SJCRH30 (cell line): ENCODE measurements around the gene CMTM7. TPM values are rescaled to one million over a fixed set of nuclear protein-coding genes. Genes with fewer than 3 reads are reported as not detected.
A peak's percentile ranks its signal among the peaks of the same experiment; 100 is the strongest.

Source experiments
- DNase-seq, 2 experiments: peaks; one replicate each; pipeline ENCODE4 v3.0.0-alpha.2; 2015 to 2020
- H3K27ac ChIP-seq: fragments of 250-450 bp; sonication (Bioruptor Pico); 2 replicates; pipeline ENCODE4 v1.5.1; 2020; ENCODE audit warnings: mild to moderate bottlenecking, moderate library complexity
- H3K27me3 ChIP-seq: fragments of 250-450 bp; sonication (Bioruptor Pico); 2 replicates; pipeline ENCODE4 v1.5.1; 2020; ENCODE audit warnings: mild to moderate bottlenecking, moderate library complexity
- H3K36me3 ChIP-seq: fragments of 250-450 bp; sonication (Bioruptor Pico); 2 replicates; pipeline ENCODE4 v1.5.1; 2020; ENCODE audit warnings: mild to moderate bottlenecking, moderate library complexity
- H3K4me1 ChIP-seq: fragments of 250-450 bp; sonication (Bioruptor Pico); 2 replicates; pipeline ENCODE4 v1.5.1; 2020; ENCODE audit warnings: mild to moderate bottlenecking, moderate library complexity
- H3K4me3 ChIP-seq: fragments of 250-450 bp; sonication (Bioruptor Pico); 2 replicates; pipeline ENCODE4 v1.5.1; 2020; ENCODE audit warnings: mild to moderate bottlenecking, moderate library complexity
- H3K9me3 ChIP-seq: fragments of 250-450 bp; sonication (Bioruptor Pico); replicated peaks from 2 replicates; pipeline ENCODE4 v1.5.1; 2020; ENCODE audit warnings: mild to moderate bottlenecking, moderate library complexity
- total RNA-seq: library from RNA; depleted of rRNA; stranded (reverse); fragments of >200 nt; shearing (Covaris generic); gene quantifications from 2 replicates; pipeline ENCODE4 v1.2.3, GENCODE V29; 2014; rRNA removed

The CMTM7 gene
- total RNA-seq, 1 experiment from 2014 or later: 16.3 TPM

GRCh38 chr3:32502946-32503286, 111.3 kb downstream of the CMTM7 start:
- H3K4me3 ChIP-seq: peak overlapping the region; percentile 92
- H3K36me3 ChIP-seq: no peaks in the 10 kb centered on the region
- H3K9me3 ChIP-seq: no peaks in the 10 kb centered on the region
- no peaks in the 10 kb centered on the region for H3K27me3 ChIP-seq
- no peak overlapping the region for H3K27ac ChIP-seq
- no peak for DNase-seq
- no peaks in the 10 kb centered on the region for H3K4me1 ChIP-seq

Other genes starting within 250 kb of the CMTM7 start
- 3.3 and 4.2 TPM in 2 replicates for gene CMTM8, start 153.2 kb upstream of the CMTM7 start, total RNA-seq
- gene CMTM6, start 111.0 kb downstream of the CMTM7 start, total RNA-seq: 34.9 and 36.8 TPM in 2 replicates
- gene DYNC1LI1, start 179.0 kb downstream of the CMTM7 start, total RNA-seq: 25.3 and 27.1 TPM in 2 replicates